Common myeloid progenitor, CD34-positive (primary cell): ENCODE results near the gene SLCO4A1.
A peak's percentile ranks its signal among the peaks of the same experiment; 100 is the strongest.

Experiments
- CTCF ChIA-PET: fragments of 350-600 bp; sonication (Branson Sonifier 250); formaldehyde crosslinking; loops from one replicate; lab custom pipeline; 2021; ENCODE audit warnings: antibody characterized with exemption; lab: Charles Lee
- POLR2A ChIA-PET: fragments of 350-600 bp; sonication (Branson Sonifier 250); formaldehyde crosslinking; loops from one replicate; lab custom pipeline; 2021; ENCODE audit warnings: antibody characterized with exemption; lab: Charles Lee
- DNase-seq, 3 donors: peaks; one replicate each; pipeline versions ENCODE4 v3.0.0 to v3.0.0-alpha.2; 2013
- H3K27ac ChIP-seq, 2 experiments: 1 replicate in 1 of 2; 2 replicates in 1 of 2; pipeline ENCODE4 v1.7.0; 2013; ENCODE audit warnings: inconsistent platforms in 2 of 2, low read length in 2 of 2, mild to moderate bottlenecking in 2 of 2, low read depth in 1 of 2, moderate library complexity in 1 of 2; ENCODE audit not compliant: severe bottlenecking in 2 of 2, insufficient read depth in 1 of 2, poor library complexity in 1 of 2
- H3K27me3 ChIP-seq, 5 experiments: replicated peaks in 2 of 5; 1 replicate in 3 of 5; 2 replicates in 2 of 5; pipeline versions ENCODE4 v1.6.1 to v1.7.0; 2013; ENCODE audit warnings: low read length in 4 of 5, mild to moderate bottlenecking in 2 of 5, moderate library complexity in 2 of 5, inconsistent platforms in 1 of 5; ENCODE audit not compliant: insufficient read depth in 5 of 5, control insufficient read depth in 4 of 5
- H3K36me3 ChIP-seq, 4 experiments: 1 replicate in 2 of 4; 2 replicates in 2 of 4; pipeline versions ENCODE4 v1.6.1 to v1.7.0; 2013; ENCODE audit warnings: low read length in 3 of 4, control low read depth in 1 of 4, mild to moderate bottlenecking in 1 of 4; ENCODE audit not compliant: control insufficient read depth in 4 of 4, insufficient read depth in 4 of 4
- H3K4me1 ChIP-seq, 4 experiments: 1 replicate in 3 of 4; 2 replicates in 1 of 4; pipeline versions ENCODE4 v1.6.1 to v1.7.1; 2013; ENCODE audit warnings: low read length in 3 of 4, mild to moderate bottlenecking in 3 of 4, control low read depth in 1 of 4, inconsistent platforms in 1 of 4, moderate library complexity in 1 of 4; ENCODE audit not compliant: control insufficient read depth in 4 of 4, insufficient read depth in 4 of 4; ENCODE audit errors: control extremely low read depth in 1 of 4
- H3K4me3 ChIP-seq, 7 experiments: 1 replicate in 4 of 7; 2 replicates in 3 of 7; pipeline versions ENCODE4 v1.5.1 to v1.7.0; 2013; ENCODE audit warnings: mild to moderate bottlenecking in 7 of 7, low read length in 6 of 7, moderate library complexity in 6 of 7, inconsistent platforms in 2 of 7, low read depth in 2 of 7, control low read depth in 1 of 7; ENCODE audit not compliant: insufficient read depth in 4 of 7, control insufficient read depth in 1 of 7; ENCODE audit errors: extremely low read depth in 1 of 7
- H3K9me3 ChIP-seq, 5 experiments: 1 replicate in 4 of 5; 2 replicates in 1 of 5; pipeline versions ENCODE4 v1.6.1 to v1.7.1; 2013; ENCODE audit warnings: low read length in 4 of 5, mild to moderate bottlenecking in 2 of 5, inconsistent platforms in 1 of 5, low read depth in 1 of 5, moderate library complexity in 1 of 5; ENCODE audit not compliant: control insufficient read depth in 4 of 5, insufficient read depth in 2 of 5; ENCODE audit errors: control extremely low read depth in 1 of 5
- WGBS: methylation state at CpG from one replicate; pipeline ENCODE4 v1.1.5; 2013; ENCODE audit not compliant: insufficient coverage; 5-methylcytosine and 5-hydroxymethylcytosine counted together

Gene SLCO4A1

DNA sequence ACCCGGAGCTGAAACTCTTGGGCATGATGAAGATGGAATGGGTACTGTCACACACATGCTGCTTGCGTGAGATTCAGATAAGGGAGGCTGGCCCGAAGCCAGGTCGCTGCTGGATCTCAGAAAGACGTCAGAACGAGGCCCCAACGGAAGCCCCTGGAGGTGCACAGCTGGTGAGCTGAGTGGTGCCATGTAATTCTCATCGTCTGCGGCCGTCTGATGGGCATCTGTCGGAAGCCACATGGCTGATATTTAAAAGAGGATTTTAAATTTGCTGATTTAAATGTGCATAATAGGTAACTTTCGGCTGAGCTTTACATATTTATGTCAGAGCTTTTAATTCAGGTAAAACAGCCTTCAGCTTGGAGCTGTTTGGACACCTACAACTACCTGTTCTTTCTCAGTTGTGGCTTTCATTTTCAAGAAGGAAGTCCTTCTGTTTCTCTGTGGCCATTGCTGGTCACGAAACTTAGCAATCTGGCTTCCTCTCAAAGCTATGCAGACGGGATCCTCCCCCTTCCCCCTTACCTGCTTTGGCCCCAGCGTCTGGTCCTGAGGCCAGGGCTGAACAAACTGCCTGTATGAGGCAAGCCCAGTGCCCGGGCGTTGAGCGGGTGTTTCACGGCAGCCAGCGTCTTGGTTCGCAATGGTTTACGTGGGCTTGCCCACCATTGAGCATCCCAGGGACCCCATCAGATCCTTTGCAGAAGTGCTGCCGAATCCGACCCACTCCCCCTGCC lies 9.2 kb downstream of the SLCO4A1 start:
- ChIA-PET CTCF (interaction anchor here (0.7 to 3.0 kb wide), 8 partner anchors 8 to 50 kb away, joined by 3 to 23 read pairs (median 4); partner anchors contain the start of gene SLCO4A1), POLR2A (interaction anchor here (0.7 to 2.7 kb wide), 8 partner anchors 9 to 154 kb away, joined by 3 to 23 read pairs (median 4); partner anchors contain the start of gene SLCO4A1)
- Histone ChIP-seq H3K4me1 (peaks cover 3 to 71% (median 32%) of the 10 kb centered on the region in 4 experiments), H3K4me3 (peak overlapping the region in 5 of 7 experiments; percentile 30 to 64 (median 46)), H3K36me3 (peaks cover 0 to 78% (median 16%) of the 10 kb centered on the region in 4 experiments), H3K27ac (peak overlapping the region; percentile 37 to 70), H3K9me3 (no peaks in the 10 kb centered on the region), H3K27me3 (no peaks in the 10 kb centered on the region)
- peak; percentile 97 to 99 (median 98) for DNase-seq
- WGBS = 12% methylated on average over 20 of the region's 24 CpGs

GRCh38 chr20:62652041-62652893 lies 10.0 kb downstream of the SLCO4A1 start:
- ChIA-PET CTCF (interaction anchor here (1.1 to 3.0 kb wide), 9 partner anchors 9 to 136 kb away, joined by 3 to 23 read pairs (median 4); partner anchors contain the start of gene SLCO4A1), POLR2A (interaction anchor here (0.7 to 2.7 kb wide), 6 partner anchors 10 to 153 kb away, joined by 3 to 23 read pairs (median 8); partner anchors contain the start of gene SLCO4A1)
- Histone ChIP-seq H3K27ac (peak overlapping the region in 1 of 2 experiments; percentile 66), H3K4me1 (peaks cover 3 to 63% (median 32%) of the 10 kb centered on the region in 4 experiments), H3K9me3 (no peaks in the 10 kb centered on the region), H3K27me3 (no peaks in the 10 kb centered on the region), H3K36me3 (peaks cover 0 to 78% (median 21%) of the 10 kb centered on the region in 4 experiments), H3K4me3 (peak overlapping the region in 5 of 7 experiments; percentile 12 to 64 (median 29))
- WGBS = 62% methylated on average over 33 of the region's 44 CpGs
- DNase-seq = peak; percentile 52 to 72 (median 70)

- ChIA-PET POLR2A (interaction anchor here (1.2 kb wide), 1 partner anchor 28 kb away, joined by 4 read pairs; no protein-coding TSS in a partner anchor), CTCF (interaction anchor here (1.3 to 1.7 kb wide), 4 partner anchors 11 to 135 kb away, joined by 3 to 4 read pairs (median 3); no protein-coding TSS in a partner anchor)
- Histone ChIP-seq H3K36me3 (peaks cover 0 to 79% (median 24%) of the 10 kb centered on the region in 4 experiments), H3K4me1 (peaks cover 3 to 56% (median 32%) of the 10 kb centered on the region in 4 experiments), H3K9me3 (no peaks in the 10 kb centered on the region), H3K27me3 (no peaks in the 10 kb centered on the region), H3K27ac (no peak overlapping the region), H3K4me3 (peak overlapping the region in 2 of 7 experiments; percentile 40 to 64)
- 97% methylated on average over 20 of the region's 20 CpGs for WGBS
- DNase-seq = no peak
Observed at GRCh38 chr20:62652894-62653305, 10.6 kb downstream of the SLCO4A1 start.

DNA sequence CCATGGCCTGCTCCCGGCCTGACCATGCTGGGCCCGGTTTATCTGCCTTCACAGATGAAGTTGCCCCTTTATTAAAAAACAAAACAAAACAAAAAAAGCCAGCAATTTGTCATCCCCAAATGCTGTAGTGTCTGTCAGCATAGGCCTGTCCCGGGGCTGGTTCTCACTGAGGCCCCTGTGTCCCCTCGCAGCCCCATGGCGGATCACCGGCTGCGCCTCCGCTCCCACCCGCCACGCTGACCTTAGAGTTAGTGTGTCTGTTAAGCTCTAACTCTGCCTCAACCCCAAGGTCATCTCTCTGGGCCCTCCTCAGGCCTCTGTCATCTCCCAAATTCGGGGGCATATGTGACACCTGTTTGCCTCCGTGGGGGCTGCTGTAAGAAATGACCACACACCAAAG lies 11.1 kb downstream of the SLCO4A1 start:
- Histone ChIP-seq H3K36me3 (peaks cover 0 to 79% (median 28%) of the 10 kb centered on the region in 4 experiments), H3K27ac (no peak overlapping the region), H3K27me3 (no peaks in the 10 kb centered on the region), H3K9me3 (no peaks in the 10 kb centered on the region), H3K4me1 (peaks cover 3 to 51% (median 32%) of the 10 kb centered on the region in 4 experiments), H3K4me3 (no peak overlapping the region)
- no peak for DNase-seq
- WGBS = 87% methylated on average over 10 of the region's 12 CpGs
- POLR2A ChIA-PET = interaction anchor here (1.2 kb wide), 1 partner anchor 28 kb away, joined by 4 read pairs; no protein-coding TSS in a partner anchor
- CTCF ChIA-PET = interaction anchor here (1.3 to 1.4 kb wide), 4 partner anchors 11 to 135 kb away, joined by 3 to 4 read pairs (median 3); no protein-coding TSS in a partner anchor

GRCh38 chr20:62653951-62654685 lies 11.8 kb downstream of the SLCO4A1 start:
- Histone ChIP-seq H3K4me3 (no peak overlapping the region), H3K9me3 (no peaks in the 10 kb centered on the region), H3K27me3 (no peaks in the 10 kb centered on the region), H3K27ac (no peak overlapping the region), H3K4me1 (peaks cover 3 to 44% (median 32%) of the 10 kb centered on the region in 4 experiments), H3K36me3 (peaks cover 0 to 79% (median 31%) of the 10 kb centered on the region in 4 experiments)
- ChIA-PET POLR2A (interaction anchor here (0.6 to 1.2 kb wide), 2 partner anchors 29 to 37 kb away, joined by 4 to 6 read pairs; no protein-coding TSS in a partner anchor), CTCF (interaction anchor here (0.8 to 1.7 kb wide), 5 partner anchors 25 to 137 kb away, joined by 3 to 6 read pairs (median 3); no protein-coding TSS in a partner anchor)
- no peak for DNase-seq
- WGBS = 99% methylated on average over 24 of the region's 24 CpGs
